ENCODE data around the gene ZBTB3. TPM values are rescaled to one million over a fixed set of nuclear protein-coding genes. Genes with fewer than 3 reads are reported as not detected.

ZBTB3 gene
- total RNA-seq, 1 donor from 2014 or later = 12.7 TPM

DNA sequence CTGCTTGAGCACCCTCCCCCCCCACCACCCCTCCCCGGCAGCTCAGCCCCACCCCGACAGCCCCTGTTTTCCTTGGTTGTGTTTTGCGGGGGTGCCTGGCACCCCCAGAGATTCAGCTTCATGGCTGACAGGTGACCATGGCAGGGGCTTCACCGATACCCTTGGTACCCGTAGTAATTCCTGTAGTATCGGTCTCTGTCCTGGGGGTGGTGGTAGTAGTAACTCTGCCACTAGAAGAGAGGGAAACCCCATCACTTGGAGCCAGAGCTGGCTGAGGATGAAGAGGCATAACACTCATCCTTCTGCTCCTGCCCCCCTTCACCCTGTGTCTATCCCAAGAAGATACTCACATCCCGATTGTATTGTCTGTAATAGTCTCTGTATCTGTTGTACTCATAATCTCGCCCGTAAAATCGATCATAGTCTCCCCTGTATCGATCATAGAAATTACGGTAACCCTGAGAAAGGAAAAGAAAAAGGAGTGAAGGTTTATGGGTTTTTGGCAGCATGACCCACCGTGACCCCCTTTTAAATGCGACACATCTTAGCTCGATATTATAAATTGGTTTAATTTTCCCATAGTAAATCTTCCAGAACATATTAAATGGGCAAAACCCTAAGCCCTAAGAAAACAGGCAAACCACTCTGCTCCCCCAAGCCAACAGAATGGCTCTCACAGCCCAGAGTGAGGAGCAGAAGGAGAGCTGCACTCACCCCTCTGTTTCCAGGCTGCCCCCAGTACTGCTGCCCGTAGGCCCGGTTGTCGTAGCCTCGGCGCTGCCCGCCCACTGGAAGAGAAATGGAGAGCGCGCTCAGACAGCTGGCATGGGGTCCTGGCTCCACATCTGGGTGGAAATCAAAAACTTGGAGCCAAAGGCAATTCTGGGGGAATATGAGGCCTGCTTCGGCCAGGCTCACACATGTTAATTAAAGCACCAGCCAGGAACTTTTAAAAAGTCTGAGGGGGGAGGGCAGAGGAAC is 38.5 kb downstream of the ZBTB3 start:
- H3K4me3 Mint-ChIP-seq (ENCODE audit: unreplicated experiment) = peak overlapping the region; percentile 4
- H3K4me1 Mint-ChIP-seq (ENCODE audit: unreplicated experiment) = peaks cover 2% of the 10 kb centered on the region
- peaks cover 60% of the 10 kb centered on the region for H3K36me3 Mint-ChIP-seq (ENCODE audit: low read depth, unreplicated experiment)
- H3K27me3 Mint-ChIP-seq (ENCODE audit: unreplicated experiment) = peaks cover 4% of the 10 kb centered on the region
- TF ChIP-seq, protein P1, sequence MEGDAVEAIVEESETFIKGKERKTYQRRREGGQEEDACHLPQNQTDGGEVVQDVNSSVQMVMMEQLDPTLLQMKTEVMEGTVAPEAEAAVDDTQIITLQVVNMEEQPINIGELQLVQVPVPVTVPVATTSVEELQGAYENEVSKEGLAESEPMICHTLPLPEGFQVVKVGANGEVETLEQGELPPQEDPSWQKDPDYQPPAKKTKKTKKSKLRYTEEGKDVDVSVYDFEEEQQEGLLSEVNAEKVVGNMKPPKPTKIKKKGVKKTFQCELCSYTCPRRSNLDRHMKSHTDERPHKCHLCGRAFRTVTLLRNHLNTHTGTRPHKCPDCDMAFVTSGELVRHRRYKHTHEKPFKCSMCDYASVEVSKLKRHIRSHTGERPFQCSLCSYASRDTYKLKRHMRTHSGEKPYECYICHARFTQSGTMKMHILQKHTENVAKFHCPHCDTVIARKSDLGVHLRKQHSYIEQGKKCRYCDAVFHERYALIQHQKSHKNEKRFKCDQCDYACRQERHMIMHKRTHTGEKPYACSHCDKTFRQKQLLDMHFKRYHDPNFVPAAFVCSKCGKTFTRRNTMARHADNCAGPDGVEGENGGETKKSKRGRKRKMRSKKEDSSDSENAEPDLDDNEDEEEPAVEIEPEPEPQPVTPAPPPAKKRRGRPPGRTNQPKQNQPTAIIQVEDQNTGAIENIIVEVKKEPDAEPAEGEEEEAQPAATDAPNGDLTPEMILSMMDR (IDR thresholded peaks at IDR 0.05; ENCODE audit: unreplicated experiment) = no peak
- no peak for DNase-seq (ENCODE audit: low spot score)
- H3K9me3 Mint-ChIP-seq (ENCODE audit: unreplicated experiment) = no peaks in the 10 kb centered on the region
- no peak overlapping the region for H3K27ac Mint-ChIP-seq (ENCODE audit: unreplicated experiment)

DNA sequence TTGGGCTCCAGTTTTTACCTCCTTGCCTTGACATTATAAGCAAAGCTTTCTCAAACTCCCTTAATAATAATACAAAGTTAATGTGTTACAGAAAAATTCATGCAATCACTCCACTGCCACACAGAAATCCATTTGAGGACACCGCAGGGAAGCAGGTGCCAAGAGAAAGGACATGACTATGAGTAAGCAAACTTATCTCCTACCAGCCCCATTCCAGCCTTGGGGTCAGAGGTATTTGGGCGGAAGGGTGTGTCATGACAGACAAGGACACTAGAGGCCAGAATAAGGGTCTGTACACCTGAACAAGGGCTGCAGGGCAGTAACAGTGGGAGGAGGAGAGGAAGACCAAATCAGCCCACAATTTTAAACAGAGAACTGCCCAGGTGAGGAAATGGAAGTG is 40.6 kb downstream of the ZBTB3 start:
- Mint-ChIP-seq H3K27me3 (ENCODE audit: unreplicated experiment) (peaks cover 4% of the 10 kb centered on the region), H3K9me3 (ENCODE audit: unreplicated experiment) (no peaks in the 10 kb centered on the region), H3K4me1 (ENCODE audit: unreplicated experiment) (peaks cover 19% of the 10 kb centered on the region), H3K4me3 (ENCODE audit: unreplicated experiment) (no peak overlapping the region), H3K27ac (ENCODE audit: unreplicated experiment) (no peak overlapping the region), H3K36me3 (ENCODE audit: low read depth, unreplicated experiment) (peaks cover 51% of the 10 kb centered on the region)
- TF ChIP-seq, protein P1 (IDR thresholded peaks at IDR 0.05; ENCODE audit: unreplicated experiment) = no peak
- no peak for DNase-seq (ENCODE audit: low spot score)

DNA sequence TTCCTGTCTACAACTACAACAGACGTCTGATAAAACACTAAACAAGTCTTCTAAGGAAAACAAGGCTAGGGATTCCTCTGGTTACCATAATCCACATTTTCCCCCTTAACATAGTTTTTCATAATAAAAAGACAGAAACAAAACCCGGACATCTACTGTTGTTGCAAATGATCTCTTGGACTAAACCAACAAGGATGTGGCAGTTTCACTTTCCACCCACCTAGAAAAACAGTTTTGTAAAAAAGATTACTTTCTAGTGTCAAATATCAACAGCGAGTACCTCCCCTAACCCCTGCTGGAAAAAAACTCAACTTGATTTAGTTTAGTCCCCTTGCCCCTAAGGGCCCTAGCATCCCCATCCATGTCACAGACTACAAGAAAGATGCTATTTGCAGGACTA is 41.1 kb downstream of the ZBTB3 start:
- Mint-ChIP-seq H3K4me1 (ENCODE audit: unreplicated experiment) (peaks cover 20% of the 10 kb centered on the region), H3K27ac (ENCODE audit: unreplicated experiment) (peak overlapping the region; percentile 2), H3K4me3 (ENCODE audit: unreplicated experiment) (no peak overlapping the region), H3K9me3 (ENCODE audit: unreplicated experiment) (no peaks in the 10 kb centered on the region), H3K27me3 (ENCODE audit: unreplicated experiment) (peaks cover 2% of the 10 kb centered on the region), H3K36me3 (ENCODE audit: low read depth, unreplicated experiment) (peaks cover 46% of the 10 kb centered on the region)
- TF ChIP-seq, protein P1 (IDR thresholded peaks at IDR 0.05; ENCODE audit: unreplicated experiment) = no peak
- no peak for DNase-seq (ENCODE audit: low spot score)

DNA sequence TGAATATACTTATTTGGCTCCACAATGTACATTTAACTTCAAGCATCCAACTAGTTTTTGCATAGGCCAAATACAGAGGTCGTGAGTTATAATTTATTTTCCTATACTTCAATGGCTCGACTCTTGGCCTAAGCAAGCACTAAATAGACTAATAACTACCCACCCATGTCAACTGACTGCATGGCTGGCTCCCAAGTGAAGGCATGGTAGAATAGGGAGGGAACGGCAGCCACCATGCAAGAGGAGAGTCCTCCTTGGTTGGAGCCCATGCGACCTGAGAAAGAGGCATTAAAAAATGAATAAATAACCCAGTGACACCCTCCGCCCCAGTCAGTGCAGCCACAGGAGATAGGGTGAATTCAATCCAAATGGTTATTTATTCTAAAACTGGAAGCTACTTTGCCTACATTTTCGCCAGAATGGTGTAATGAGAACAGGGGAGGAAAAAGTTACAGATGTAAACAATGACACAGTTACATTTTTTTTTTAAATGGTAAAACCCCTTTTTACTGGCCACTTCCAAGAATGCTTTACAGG is 41.6 kb downstream of the ZBTB3 start:
- Mint-ChIP-seq H3K27ac (ENCODE audit: unreplicated experiment) (peak overlapping the region; percentile 2), H3K9me3 (ENCODE audit: unreplicated experiment) (no peaks in the 10 kb centered on the region), H3K27me3 (ENCODE audit: unreplicated experiment) (peaks cover 2% of the 10 kb centered on the region), H3K4me3 (ENCODE audit: unreplicated experiment) (no peak overlapping the region), H3K4me1 (ENCODE audit: unreplicated experiment) (peaks cover 21% of the 10 kb centered on the region), H3K36me3 (ENCODE audit: low read depth, unreplicated experiment) (peaks cover 45% of the 10 kb centered on the region)
- TF ChIP-seq, protein P1 (IDR thresholded peaks at IDR 0.05; ENCODE audit: unreplicated experiment) = no peak
- no peak for DNase-seq (ENCODE audit: low spot score)

DNA sequence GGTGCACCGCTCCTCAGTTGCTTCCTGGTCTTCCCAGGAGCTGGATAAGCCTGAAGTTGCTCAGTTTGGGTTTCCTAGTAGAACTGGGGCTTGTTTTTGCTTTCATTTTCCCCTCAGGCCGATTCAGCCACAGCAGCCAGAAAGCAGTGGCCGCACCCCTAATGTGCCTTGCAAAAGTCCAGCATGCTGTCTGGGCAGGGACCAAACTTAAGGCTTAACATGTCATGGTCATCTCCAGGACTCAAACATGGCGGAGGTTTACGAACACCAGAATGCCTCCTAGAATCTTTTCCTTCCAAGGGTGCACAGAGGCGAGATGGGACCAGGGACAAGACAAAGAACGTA is 44.0 kb downstream of the ZBTB3 start:
- Mint-ChIP-seq H3K4me1 (ENCODE audit: unreplicated experiment) (peaks cover 28% of the 10 kb centered on the region), H3K27me3 (ENCODE audit: unreplicated experiment) (peaks cover 9% of the 10 kb centered on the region), H3K27ac (ENCODE audit: unreplicated experiment) (peak overlapping the region; percentile 97), H3K9me3 (ENCODE audit: unreplicated experiment) (no peaks in the 10 kb centered on the region), H3K4me3 (ENCODE audit: unreplicated experiment) (peak overlapping the region; percentile 92), H3K36me3 (ENCODE audit: low read depth, unreplicated experiment) (peaks cover 32% of the 10 kb centered on the region)
- TF ChIP-seq, protein P1 (IDR thresholded peaks at IDR 0.05; ENCODE audit: unreplicated experiment) = no peak
- DNase-seq (ENCODE audit: low spot score) = no peak
